ENCODE data around the gene STAU1.

The STAU1 gene

DNA sequence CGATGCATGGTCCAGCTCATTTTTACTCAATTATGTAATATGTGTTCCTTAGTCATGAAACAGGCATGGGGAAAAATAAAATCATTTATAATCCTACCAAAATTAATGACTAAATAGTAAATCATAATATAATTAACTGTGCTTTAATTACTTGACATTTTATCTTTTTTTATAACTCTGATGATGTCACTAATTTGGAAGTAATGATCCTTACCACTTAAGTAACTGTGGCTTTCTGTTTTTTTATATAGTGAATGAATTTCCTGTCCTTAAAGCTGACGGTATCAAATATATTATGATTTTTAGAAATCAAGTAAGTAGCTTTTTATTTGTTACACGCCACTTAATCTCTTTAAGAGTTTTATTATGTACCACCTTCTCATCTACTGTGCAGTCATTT, 109.8 kb downstream of the STAU1 start:
- no peak for DNase-seq (ENCODE audit: low read depth in 3 of 3, low spot score in 1 of 3)

DNA sequence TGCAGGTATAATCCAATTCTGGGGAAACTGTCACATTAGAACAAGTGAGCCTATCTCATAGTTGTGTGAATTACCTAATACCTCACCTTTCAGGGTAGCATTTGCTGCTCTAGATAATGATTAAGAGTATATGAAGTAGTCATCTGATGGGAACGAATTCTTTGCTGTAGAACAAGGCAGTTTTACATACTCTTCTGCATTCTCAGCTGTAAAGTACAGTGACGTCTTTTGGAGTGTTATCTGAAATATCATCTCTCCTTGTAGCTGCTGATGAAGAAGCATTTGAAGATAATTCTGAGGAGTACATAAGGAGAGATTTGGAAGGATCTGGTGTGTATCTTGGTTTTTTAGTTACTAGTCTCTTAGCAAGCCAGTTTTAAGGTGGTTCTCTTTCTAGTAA, 113.6 kb downstream of the STAU1 start:
- no peak for DNase-seq (ENCODE audit: low read depth in 3 of 3, low spot score in 1 of 3)
